SJCRH30 (cell line): ENCODE data around the gene ZCCHC2. TPM values are rescaled to one million over a fixed set of nuclear protein-coding genes. Genes with fewer than 3 reads are reported as not detected.

Experiments
- DNase-seq, 2 experiments: peaks; one replicate each; pipeline ENCODE4 v3.0.0-alpha.2; 2015 to 2020
- H3K27ac ChIP-seq: fragments of 250-450 bp; sonication (Bioruptor Pico); 2 replicates; pipeline ENCODE4 v1.5.1; 2020; ENCODE audit warnings: mild to moderate bottlenecking, moderate library complexity
- H3K27me3 ChIP-seq: fragments of 250-450 bp; sonication (Bioruptor Pico); 2 replicates; pipeline ENCODE4 v1.5.1; 2020; ENCODE audit warnings: mild to moderate bottlenecking, moderate library complexity
- H3K36me3 ChIP-seq: fragments of 250-450 bp; sonication (Bioruptor Pico); 2 replicates; pipeline ENCODE4 v1.5.1; 2020; ENCODE audit warnings: mild to moderate bottlenecking, moderate library complexity
- H3K4me1 ChIP-seq: fragments of 250-450 bp; sonication (Bioruptor Pico); 2 replicates; pipeline ENCODE4 v1.5.1; 2020; ENCODE audit warnings: mild to moderate bottlenecking, moderate library complexity
- H3K4me3 ChIP-seq: fragments of 250-450 bp; sonication (Bioruptor Pico); 2 replicates; pipeline ENCODE4 v1.5.1; 2020; ENCODE audit warnings: mild to moderate bottlenecking, moderate library complexity
- H3K9me3 ChIP-seq: fragments of 250-450 bp; sonication (Bioruptor Pico); replicated peaks from 2 replicates; pipeline ENCODE4 v1.5.1; 2020; ENCODE audit warnings: mild to moderate bottlenecking, moderate library complexity
- total RNA-seq: library from RNA; depleted of rRNA; stranded (reverse); fragments of >200 nt; shearing (Covaris generic); gene quantifications from 2 replicates; pipeline ENCODE4 v1.2.3, GENCODE V29; 2014; rRNA removed

Gene ZCCHC2
- total RNA-seq = 4.0 and 4.5 TPM in 2 replicates

DNA sequence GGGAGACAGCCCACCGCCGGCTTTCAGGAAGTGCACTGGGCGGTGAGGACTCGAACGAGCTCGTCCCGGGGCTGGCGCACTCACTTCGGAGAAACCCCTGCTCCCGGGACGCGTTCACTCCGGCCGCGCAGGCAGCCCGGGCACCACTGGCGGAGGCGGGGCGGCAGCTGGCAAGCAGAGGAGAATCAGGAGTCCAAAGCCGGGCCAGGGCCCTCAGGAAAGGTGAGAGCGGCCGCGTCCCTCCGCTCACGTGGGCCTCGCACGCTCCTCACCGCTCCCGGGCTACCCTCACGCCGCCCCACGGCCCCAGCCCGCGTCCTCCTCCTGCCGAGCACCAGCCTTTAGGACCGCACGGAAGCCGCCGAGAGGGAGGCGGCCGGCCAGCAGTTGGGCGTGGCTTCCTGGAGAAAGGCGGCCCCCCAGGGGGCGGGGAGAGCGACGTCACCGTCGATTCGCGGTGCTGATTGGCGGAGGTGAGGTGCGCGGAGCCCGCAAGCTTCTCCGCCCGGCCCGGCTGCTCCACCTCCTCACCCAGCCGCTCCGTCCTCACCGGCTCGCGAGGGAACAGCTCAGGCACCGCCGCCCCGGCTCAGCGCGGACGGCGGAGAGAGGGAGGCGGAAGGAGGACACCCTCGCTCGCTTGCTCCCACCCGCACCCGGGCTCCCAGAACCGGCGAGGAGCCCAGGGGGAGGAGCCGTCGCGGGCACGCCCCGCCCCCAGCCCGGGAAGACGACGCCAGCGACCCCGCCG lies at the start of gene ZCCHC2:
Gene ZCCHC2, plus strand, starts transcription at position 522 of the 751 bp plus-strand sequence. CDS start 400 bp downstream, outside the sequence.
- no peaks in the 10 kb centered on the region for H3K27me3 ChIP-seq
- H3K4me1 ChIP-seq = peaks cover 6% of the 10 kb centered on the region
- DNase-seq = peak; percentile 91 to 92
- peak within 1 kb of the TSS; percentile 79 for H3K4me3 ChIP-seq
- H3K27ac ChIP-seq = peak within 1 kb of the TSS; percentile 60
- H3K9me3 ChIP-seq = no peaks in the 10 kb centered on the region
- no peaks in the 10 kb centered on the region for H3K36me3 ChIP-seq

DNA sequence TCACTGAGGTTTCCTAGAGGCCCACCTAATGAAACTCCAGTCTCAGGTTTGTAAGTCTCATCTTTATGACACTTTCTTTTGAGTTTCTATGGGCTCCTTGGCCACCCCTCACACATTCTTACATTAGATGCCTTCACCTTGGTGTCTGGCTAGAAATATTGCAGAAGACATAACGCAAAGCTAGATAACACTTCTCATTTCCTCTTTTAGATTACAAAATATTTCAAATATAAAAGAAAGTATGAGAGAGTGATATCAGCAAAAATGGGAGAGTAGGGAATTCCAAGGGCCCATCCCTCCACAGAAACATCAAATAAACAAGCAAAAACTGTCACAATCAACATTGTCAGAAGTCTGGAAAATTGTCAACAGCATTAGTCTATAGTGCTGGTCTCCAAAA lies 43.3 kb upstream of the ZCCHC2 start:
- H3K4me3 ChIP-seq = no peak overlapping the region
- no peaks in the 10 kb centered on the region for H3K36me3 ChIP-seq
- H3K27ac ChIP-seq = no peak overlapping the region
- no peaks in the 10 kb centered on the region for H3K27me3 ChIP-seq
- H3K4me1 ChIP-seq = no peaks in the 10 kb centered on the region
- DNase-seq = no peak
- H3K9me3 ChIP-seq = no peaks in the 10 kb centered on the region

DNA sequence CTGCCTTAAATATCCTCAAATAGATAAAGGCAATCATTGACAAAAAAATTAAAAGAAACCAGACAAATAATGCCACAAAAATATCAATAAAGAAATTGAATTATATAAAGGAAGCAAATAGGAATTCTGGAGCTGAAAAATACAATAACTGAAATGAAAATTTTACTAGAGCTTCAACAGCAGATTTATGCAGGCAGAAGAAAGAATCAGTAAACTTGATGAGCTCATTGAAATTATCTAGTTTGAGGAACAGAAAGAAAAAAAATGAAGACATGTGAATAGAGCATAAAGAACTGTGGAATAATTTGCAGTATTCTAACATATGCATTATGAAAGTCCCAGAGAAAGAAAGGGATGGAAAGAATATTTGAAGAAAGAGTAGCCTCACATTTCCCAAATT lies 41.9 kb upstream of the ZCCHC2 start:
- Histone ChIP-seq H3K4me3 (no peak overlapping the region), H3K9me3 (no peaks in the 10 kb centered on the region), H3K27me3 (no peaks in the 10 kb centered on the region), H3K4me1 (no peaks in the 10 kb centered on the region), H3K27ac (no peak overlapping the region), H3K36me3 (no peaks in the 10 kb centered on the region)
- DNase-seq = no peak

DNA sequence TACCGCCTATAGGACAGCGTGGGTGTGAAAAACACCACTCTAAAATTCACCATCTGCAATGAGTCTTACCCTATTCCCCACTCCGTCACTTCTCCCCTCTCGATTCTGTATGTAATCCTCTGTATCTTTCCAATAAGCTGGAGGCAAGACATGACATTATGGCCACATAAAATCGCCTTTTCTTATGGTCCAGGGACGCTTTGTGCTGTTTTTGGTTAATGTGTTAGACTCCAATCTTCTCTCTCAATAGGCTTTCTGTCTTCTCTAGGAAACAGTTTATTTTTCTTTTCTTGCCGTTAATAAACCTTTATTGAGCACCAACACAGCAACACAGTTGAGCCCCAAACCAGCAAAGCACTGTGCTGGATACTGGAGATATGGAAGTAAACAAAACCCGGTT lies 37.9 kb upstream of the ZCCHC2 start:
- H3K27me3 ChIP-seq = no peaks in the 10 kb centered on the region
- DNase-seq = no peak
- H3K9me3 ChIP-seq = no peaks in the 10 kb centered on the region
- H3K4me1 ChIP-seq = no peaks in the 10 kb centered on the region
- no peak overlapping the region for H3K4me3 ChIP-seq
- no peak overlapping the region for H3K27ac ChIP-seq
- no peaks in the 10 kb centered on the region for H3K36me3 ChIP-seq

DNA sequence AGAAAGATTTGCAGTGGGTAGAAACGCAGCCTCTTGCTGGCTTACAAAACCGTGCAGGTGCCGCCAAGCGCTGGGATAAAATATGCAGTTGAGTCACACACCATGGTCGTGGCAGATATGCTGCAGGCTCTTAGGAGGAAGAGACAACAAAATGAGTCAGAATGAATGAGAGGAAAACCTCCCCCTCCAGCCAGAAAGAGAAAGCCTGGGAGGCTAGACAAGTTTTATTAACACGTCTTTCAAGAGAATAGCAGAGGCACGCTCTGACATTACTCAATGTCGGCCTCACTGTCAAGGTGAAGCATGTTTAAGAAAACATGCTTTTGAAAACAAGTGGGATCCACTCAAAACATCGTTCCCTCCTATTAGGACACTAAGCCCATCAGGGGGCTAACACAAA lies 37.1 kb upstream of the ZCCHC2 start:
- Histone ChIP-seq H3K4me3 (no peak overlapping the region), H3K9me3 (no peaks in the 10 kb centered on the region), H3K36me3 (no peaks in the 10 kb centered on the region), H3K27ac (no peak overlapping the region), H3K4me1 (no peaks in the 10 kb centered on the region), H3K27me3 (no peaks in the 10 kb centered on the region)
- no peak for DNase-seq

DNA sequence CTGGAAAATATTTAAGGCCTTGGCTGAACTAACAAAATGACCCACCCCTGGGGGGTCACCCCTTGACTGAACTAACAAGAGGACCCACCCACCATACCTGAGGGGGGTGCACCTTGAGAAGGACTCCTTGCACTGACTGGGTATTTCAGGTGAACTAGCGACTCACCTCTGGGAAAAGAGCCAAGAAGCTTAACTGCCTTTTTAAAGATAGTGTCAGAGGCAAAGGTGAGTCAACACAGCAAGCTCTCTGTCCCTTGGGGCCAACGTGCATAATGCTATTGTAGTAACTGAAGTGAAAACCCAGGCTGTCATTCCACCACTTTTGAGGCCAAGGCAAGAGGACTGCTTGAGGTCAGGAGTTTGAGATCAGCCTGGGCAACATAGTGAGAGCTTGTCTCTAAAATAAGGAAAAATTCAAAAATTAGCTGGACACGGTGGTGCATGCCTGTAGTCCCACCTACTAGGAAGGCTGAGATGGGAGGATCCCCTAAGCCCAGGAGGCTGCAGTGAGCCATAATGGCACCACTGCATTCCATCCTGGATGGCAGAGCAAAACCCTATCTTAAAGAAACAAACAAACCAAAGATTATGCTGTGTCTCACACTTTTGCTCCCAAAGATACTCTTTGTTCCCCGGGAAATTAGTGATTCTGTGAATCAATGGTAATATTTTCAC lies 36.4 kb upstream of the ZCCHC2 start:
- Histone ChIP-seq H3K4me1 (no peaks in the 10 kb centered on the region), H3K27ac (no peak overlapping the region), H3K9me3 (no peaks in the 10 kb centered on the region), H3K27me3 (no peaks in the 10 kb centered on the region), H3K36me3 (no peaks in the 10 kb centered on the region), H3K4me3 (no peak overlapping the region)
- no peak for DNase-seq

DNA sequence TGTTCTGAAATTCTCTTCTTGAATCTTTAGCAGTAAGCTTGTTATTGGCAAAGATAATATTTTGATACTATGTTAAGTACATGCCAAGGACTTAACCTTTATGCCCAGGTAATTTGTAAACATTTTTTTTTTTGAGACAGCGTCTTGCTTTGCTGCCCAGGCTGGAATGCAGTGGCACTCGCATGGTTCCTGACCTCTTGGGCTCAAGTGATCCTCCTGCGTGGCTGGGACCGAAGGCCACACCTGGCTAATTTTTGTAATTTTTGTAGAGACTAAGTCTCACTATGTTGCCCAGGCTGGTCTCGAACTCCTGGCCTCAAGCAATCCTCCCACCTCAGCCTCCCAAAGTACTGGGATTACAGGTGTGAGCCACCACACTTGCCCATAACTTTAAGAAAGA lies 35.7 kb upstream of the ZCCHC2 start:
- no peaks in the 10 kb centered on the region for H3K4me1 ChIP-seq
- no peak overlapping the region for H3K4me3 ChIP-seq

DNA sequence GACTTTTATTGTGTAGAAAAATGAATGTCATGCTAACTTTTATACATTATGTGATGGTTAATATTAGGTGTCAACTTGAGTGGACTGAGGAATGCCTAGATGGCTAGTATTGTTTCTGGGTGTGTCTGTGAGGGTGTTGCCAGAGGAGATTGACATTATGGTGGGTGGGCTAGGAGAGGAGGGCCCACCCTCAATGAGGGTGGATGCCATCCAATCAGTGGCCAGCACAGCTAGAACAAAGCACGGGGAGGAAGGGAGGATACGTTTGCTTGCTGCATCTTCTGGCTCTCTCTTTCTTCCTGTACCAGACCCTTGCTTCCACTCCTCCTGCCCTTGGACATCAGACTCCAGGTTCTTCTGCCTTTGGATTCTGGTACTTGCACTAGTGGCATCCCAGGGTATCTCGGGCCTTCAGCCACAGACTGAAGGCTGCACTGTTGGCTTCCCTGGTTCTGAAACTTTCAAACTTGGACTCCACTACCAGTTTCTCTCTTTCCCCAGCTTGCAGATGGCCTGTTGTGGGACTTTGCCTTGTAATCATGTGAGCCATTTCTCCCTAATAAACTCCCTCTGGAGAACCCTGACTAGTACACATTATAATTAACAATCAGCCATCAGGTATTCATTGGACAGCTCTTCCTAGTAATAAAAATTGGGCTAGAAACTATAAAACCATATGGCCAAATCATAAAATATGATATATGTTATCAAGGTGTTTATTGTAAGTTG lies 31.7 kb upstream of the ZCCHC2 start:
- H3K27me3 ChIP-seq = no peaks in the 10 kb centered on the region
- no peak overlapping the region for H3K4me3 ChIP-seq
- no peaks in the 10 kb centered on the region for H3K36me3 ChIP-seq
- no peaks in the 10 kb centered on the region for H3K4me1 ChIP-seq
- no peak for DNase-seq
- no peaks in the 10 kb centered on the region for H3K9me3 ChIP-seq
- no peak overlapping the region for H3K27ac ChIP-seq

More for the DNA sequence above, 35.7 kb upstream of the ZCCHC2 start:
- no peaks in the 10 kb centered on the region for H3K9me3 ChIP-seq
- no peaks in the 10 kb centered on the region for H3K36me3 ChIP-seq
- no peaks in the 10 kb centered on the region for H3K27me3 ChIP-seq
- H3K27ac ChIP-seq = no peak overlapping the region
- no peak for DNase-seq

DNA sequence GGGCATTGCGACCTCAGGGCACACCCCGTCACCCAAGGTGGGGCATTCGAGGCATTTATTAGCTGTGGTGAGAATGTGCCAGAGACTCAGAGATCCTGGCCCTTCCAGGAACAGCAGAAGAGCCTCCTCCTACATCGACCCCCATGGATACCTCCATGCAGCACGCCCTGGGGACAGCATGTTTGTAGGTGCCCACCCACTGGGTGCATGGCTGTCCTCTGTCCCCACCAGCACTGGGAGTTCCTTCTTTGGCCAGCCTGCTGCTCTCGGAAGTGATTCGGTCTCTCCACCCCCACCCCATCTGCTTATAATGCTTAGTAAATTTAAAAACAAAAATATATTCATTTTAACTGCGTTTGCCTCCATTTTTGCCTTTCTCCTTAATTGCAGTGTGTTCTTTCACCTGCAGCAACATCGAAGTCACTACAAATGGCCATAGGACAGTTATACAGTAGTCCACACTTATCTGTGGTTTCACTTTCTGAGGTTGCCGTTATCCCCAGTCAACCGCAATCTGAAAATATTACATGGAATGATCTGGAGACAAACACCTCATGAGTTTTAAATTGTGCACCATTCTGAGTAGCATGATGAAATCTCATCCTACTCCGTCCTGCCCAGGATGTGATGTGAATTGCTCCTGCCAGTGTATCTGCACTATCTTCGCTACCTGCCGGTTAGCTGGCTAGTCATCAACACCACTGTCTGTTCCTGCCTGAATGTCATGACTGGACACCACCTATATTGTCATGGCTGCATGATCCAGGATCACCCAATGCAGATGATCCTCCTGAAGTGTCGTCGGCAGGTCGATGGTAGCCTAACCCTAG lies 29.6 kb upstream of the ZCCHC2 start:
- Histone ChIP-seq H3K4me3 (no peak overlapping the region), H3K4me1 (no peaks in the 10 kb centered on the region), H3K27ac (no peak overlapping the region), H3K36me3 (no peaks in the 10 kb centered on the region), H3K27me3 (no peaks in the 10 kb centered on the region), H3K9me3 (no peaks in the 10 kb centered on the region)
- DNase-seq = no peak

DNA sequence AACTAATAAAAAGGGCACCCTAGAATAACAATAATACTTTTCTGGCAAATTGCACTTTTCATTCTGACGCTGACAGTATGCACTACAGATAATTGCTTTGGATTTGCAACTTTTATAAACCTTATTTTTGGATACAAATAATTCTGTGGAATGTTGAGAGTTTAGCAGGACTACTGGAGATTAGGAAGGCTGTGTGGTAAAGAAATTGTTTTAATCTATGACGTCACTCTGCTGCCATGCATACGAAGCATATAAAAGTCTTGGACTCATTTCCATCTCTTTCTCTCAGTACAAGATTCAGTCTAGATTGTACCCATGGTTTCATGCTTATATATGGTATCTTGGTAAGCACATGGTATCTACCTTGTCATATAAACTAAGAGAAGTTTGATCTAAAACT lies 28.1 kb upstream of the ZCCHC2 start:
- Histone ChIP-seq H3K27me3 (no peaks in the 10 kb centered on the region), H3K36me3 (no peaks in the 10 kb centered on the region), H3K4me3 (no peak overlapping the region), H3K4me1 (no peaks in the 10 kb centered on the region), H3K27ac (no peak overlapping the region), H3K9me3 (no peaks in the 10 kb centered on the region)
- no peak for DNase-seq

DNA sequence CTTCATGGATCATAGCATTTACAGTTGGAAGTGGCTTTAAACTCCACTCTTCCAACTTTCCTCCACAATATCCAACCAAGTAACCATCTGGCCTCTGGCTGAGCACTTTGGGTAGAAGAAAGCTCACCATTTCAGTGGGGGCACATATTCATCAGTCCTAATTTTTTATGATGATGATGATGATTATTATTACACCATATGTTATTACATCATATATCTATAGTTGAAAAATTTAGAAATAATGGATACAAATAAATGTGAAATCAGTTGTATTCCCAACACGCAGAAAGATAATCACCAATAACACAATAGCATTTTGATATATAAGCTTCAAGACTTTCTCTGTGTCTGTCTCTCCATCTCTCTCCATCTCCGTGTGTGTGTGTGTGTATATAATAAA lies 26.6 kb upstream of the ZCCHC2 start:
- no peaks in the 10 kb centered on the region for H3K27me3 ChIP-seq
- H3K27ac ChIP-seq = no peak overlapping the region
- no peak for DNase-seq
- no peaks in the 10 kb centered on the region for H3K9me3 ChIP-seq
- no peaks in the 10 kb centered on the region for H3K36me3 ChIP-seq
- H3K4me1 ChIP-seq = no peaks in the 10 kb centered on the region
- H3K4me3 ChIP-seq = no peak overlapping the region

DNA sequence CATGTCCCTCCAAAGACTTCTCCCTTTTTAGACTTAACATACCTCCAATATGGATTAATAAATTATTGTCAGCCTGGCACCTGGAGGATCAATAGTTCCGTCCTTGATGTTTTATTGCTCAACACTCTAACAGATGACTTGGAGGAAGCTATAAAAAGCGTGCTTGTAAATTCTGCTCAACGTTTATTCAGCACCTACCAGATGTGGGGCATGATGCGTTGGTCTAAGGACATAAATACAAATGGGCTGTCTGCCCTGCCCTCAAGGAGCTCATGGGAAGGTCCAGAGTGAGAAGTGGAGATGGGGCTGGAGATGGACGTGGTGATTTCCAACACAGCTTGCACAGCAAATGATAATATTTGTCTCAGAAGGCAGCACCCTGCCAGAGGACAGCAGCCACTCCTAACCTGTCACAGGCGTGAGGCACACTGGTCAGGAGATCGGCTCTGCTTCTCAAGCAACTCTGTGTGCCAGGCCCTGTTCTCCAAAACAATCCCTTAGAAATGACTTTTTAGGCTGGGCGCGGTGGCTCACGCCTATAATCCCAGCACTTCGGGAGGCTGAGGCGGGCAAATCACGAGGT lies 25.5 kb upstream of the ZCCHC2 start:
- no peak for DNase-seq
- Histone ChIP-seq H3K36me3 (no peaks in the 10 kb centered on the region), H3K9me3 (no peaks in the 10 kb centered on the region), H3K27me3 (no peaks in the 10 kb centered on the region), H3K4me1 (no peaks in the 10 kb centered on the region), H3K27ac (no peak overlapping the region), H3K4me3 (no peak overlapping the region)

DNA sequence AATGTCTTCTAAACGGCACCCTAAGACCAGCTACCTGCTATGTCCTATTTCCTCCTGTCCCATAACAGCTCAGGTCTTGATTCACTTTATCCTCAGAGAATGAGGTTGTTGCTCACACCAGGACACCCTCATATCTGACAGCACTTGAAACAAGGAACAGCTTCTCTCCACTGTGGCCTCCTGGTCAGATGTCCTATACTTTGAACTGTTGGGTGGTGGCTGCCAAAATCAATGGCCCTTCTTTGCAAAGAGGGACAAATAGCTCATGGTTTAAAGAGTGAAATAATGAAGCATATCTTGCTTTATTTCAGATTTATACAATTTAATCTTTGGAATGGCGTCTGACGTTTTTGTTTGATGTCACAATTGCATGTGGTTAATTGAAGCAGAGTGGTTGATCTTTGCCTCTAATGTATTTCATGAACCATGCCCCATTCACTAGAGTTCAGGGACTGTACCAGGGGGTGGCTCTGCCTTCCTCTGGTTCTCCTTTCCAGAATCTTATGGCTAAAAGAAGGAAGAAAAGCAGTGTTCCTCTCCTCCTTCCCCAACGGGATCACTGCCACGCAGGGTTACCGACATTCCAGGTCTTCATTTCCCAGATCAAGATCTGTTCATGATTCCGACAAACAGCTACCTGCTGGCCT lies 24.1 kb upstream of the ZCCHC2 start:
- DNase-seq = no peak
- Histone ChIP-seq H3K4me1 (no peaks in the 10 kb centered on the region), H3K36me3 (no peaks in the 10 kb centered on the region), H3K27ac (no peak overlapping the region), H3K4me3 (no peak overlapping the region), H3K9me3 (no peaks in the 10 kb centered on the region), H3K27me3 (no peaks in the 10 kb centered on the region)

DNA sequence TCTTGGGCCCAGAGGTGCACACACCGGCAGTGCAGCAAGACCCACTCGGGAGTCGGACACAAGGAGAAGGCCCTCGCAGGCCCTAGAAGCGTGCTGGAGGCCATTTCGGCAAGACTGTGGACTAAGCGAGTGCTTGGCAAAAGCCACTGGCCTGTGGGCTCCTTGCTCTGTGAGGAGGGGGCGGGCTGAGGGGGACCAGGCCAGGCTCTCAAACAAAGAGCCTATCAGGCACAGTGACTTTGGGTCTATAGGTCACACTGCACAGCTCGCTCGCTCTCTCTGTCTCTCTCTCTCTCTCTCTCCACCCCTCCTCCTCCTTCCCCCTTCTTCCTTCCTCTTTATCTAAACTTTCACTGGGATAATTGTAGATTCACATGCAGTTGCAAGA lies 23.6 kb upstream of the ZCCHC2 start:
- no peaks in the 10 kb centered on the region for H3K36me3 ChIP-seq
- no peaks in the 10 kb centered on the region for H3K9me3 ChIP-seq
- no peak overlapping the region for H3K4me3 ChIP-seq
- no peak overlapping the region for H3K27ac ChIP-seq
- no peak for DNase-seq
- no peaks in the 10 kb centered on the region for H3K4me1 ChIP-seq
- no peaks in the 10 kb centered on the region for H3K27me3 ChIP-seq
